ENCODE measurements around the gene CBFB. TPM values are rescaled to one million over a fixed set of nuclear protein-coding genes. Genes with fewer than 3 reads are reported as not detected.

CBFB gene
- total and polyA plus RNA-seq, 2 of the 4 experiments (the other 2 are of a cell fraction), result 44.2 to 48.0 TPM

GRCh38 chr16:67029254-67030096 lies 526 bp downstream of the CBFB start:
- ChIA-PET CTCF (interaction anchor here (1.9 kb wide), 1 partner anchor 11 kb away, joined by 9 read pairs; no protein-coding TSS in a partner anchor), POLR2A (ENCODE audit: unreplicated experiment) (no interaction called here)
- Histone ChIP-seq H4K5ac (ENCODE audit: low read depth, low read length) (no peak overlapping the region; the same call in 1 of the 2 replicates), H3K27ac (ENCODE audit: insufficient read depth, low read length) (peak overlapping the region; percentile 92), H3K9me3 (ENCODE audit: control insufficient read depth, insufficient read depth, low read length) (no peaks in the 10 kb centered on the region), H4K91ac (ENCODE audit: insufficient read depth, low read depth, low read length) (peak overlapping the region; percentile 55; the same call in 1 of the 2 replicates), H4K8ac (ENCODE audit: low read depth in 2 of 2, low read length in 2 of 2) (peak overlapping the region in 1 of 2 experiments; percentile 49; a peak in 1 of 4 replicates), H3K27me3 (ENCODE audit: control insufficient read depth, insufficient read depth, low read length) (no peaks in the 10 kb centered on the region), H3K23ac (ENCODE audit: low read depth, low read length) (peak overlapping the region; percentile 43), H3K4me1 (ENCODE audit: control insufficient read depth, insufficient read depth, low read length) (peaks cover 6% of the 10 kb centered on the region), H3K36me3 (ENCODE audit: control insufficient read depth, insufficient read depth, low read length) (peaks cover 6% of the 10 kb centered on the region), H3K4me2 (ENCODE audit: low read depth, low read length) (peak overlapping the region; percentile 94), H3K9me1 (ENCODE audit: insufficient read depth, low read length) (peaks cover 6% of the 10 kb centered on the region; the same call in 1 of the 2 replicates), H2BK15ac (ENCODE audit: low read depth, low read length) (no peak overlapping the region), H2BK20ac (ENCODE audit: low read depth, low read length) (no peak overlapping the region), H2BK5ac (ENCODE audit: low read depth, low read length, poor library complexity, severe bottlenecking) (peak overlapping the region; percentile 91), H4K20me1 (ENCODE audit: insufficient read depth, low read length) (peaks cover 28% of the 10 kb centered on the region), H3K79me1 (ENCODE audit: low read depth in 1 of 2, low read length in 2 of 2) (peaks cover 5 to 22% of the 10 kb centered on the region in 2 experiments; a peak in 3 of 4 replicates), H2AK9ac (replicated peaks; ENCODE audit: low read depth, low read length, poor library complexity) (peak overlapping the region; percentile 75), H3K14ac (replicated peaks; ENCODE audit: low read depth, low read length) (peak overlapping the region; percentile 59), H2AFZ (replicated peaks; ENCODE audit: low read length, poor library complexity) (peak overlapping the region; percentile 93), H3K18ac (ENCODE audit: low read depth, low read length) (no peak overlapping the region), H2BK120ac (ENCODE audit: low read depth, low read length) (no peak overlapping the region; the same call in 1 of the 2 replicates), H3K4me3 (ENCODE audit: insufficient read depth, low read depth, low read length) (peak overlapping the region; percentile 85), H3K56ac (ENCODE audit: extremely low read depth, insufficient read depth, low read length) (0 out of 2 replicates have a peak overlapping the region, but pooled peaks have one; percentile 39), H3K4ac (ENCODE audit: low read depth, low read length) (peak overlapping the region; percentile 64), H3K9ac (ENCODE audit: low read depth, low read length) (peak overlapping the region; percentile 88), H2AK5ac (ENCODE audit: low read depth, low read length) (0 out of 2 replicates have a peak overlapping the region, but pooled peaks have one; percentile 20)
- intact Hi-C loops (cut with micrococcal nuclease) (loop anchor here (5.0 kb wide), 1 partner anchor 63 kb away; no protein-coding TSS in a partner anchor), in situ Hi-C loops (cut with MboI; ENCODE audit: low sequenced_read_pairs) (no loop called here), dilution Hi-C loops (cut with HindIII; ENCODE audit: low sequenced_read_pairs, unreplicated experiment) (no loop called here)
- 0 out of 2 replicates have a peak, but pooled peaks have one; percentile 5 for TF ChIP-seq MXI1 (IDR thresholded peaks at IDR 0.05; ENCODE audit: borderline replicate concordance, low read depth, low read length)
- peak; percentile 63 for TF ChIP-seq POLR2A (IDR thresholded peaks at IDR 0.05; ENCODE audit: low read depth, low read length)
- no peak for TF ChIP-seq SMC3 (IDR thresholded peaks at IDR 0.05; ENCODE audit: low read depth, low read length)
- TF ChIP-seq BHLHE40 (IDR thresholded peaks at IDR 0.05; ENCODE audit: low read depth, low read length), result no peak
- no TSS peak for BruUV-seq (replicated peaks)
- WGBS, 2 experiments (ENCODE audit: extremely low coverage in 2 of 2, insufficient read length in 1 of 2), result 1% methylated on average over 66 of the region's 123 CpGs; no CpG with 5 or more reads in 1 of the 2 experiments
- DNase-seq, result peak; percentile 52
- peak; percentile 62 for ATAC-seq (ENCODE audit: low read depth)

Measured in IMR-90 (cell line).